Endothelial cell of umbilical vein (primary cell): ENCODE data around the gene GPRC5D. TPM values are rescaled to one million over a fixed set of nuclear protein-coding genes. Genes with fewer than 3 reads are reported as not detected.

Experiments used
- BruUV-seq: library from RNA; stranded (reverse); fragments of 400-500 nt; replicated peaks from 2 replicates; lab custom pipeline; 2021; lab: Mats Ljungman, UMichigan
- CTCF ChIA-PET: fragments of 300-600, 350-600 bp; sonication (Branson Sonifier 250); formaldehyde crosslinking; loops from one replicate; lab custom pipeline; 2021; ENCODE audit warnings: antibody characterized with exemption, inconsistent platforms; lab: Charles Lee
- POLR2A ChIA-PET: fragments of 300-600, 350-600 bp; sonication (Branson Sonifier 250); formaldehyde crosslinking; loops from one replicate; lab custom pipeline; 2021; ENCODE audit warnings: antibody characterized with exemption, inconsistent platforms; lab: Charles Lee
- DNase-seq: peaks from one replicate; pipeline ENCODE4 v3.0.0-alpha.2; 2011; ENCODE audit warnings: low read depth, low spot score
- FAIRE-seq: peaks from 2 replicates; lab custom pipeline; 2011; peaks lifted over from hg19 to GRCh38; lab: Jason Lieb, UNC
- H2AFZ ChIP-seq: 2 replicates; pipeline ENCODE4 v1.6.0; 2012; ENCODE audit warnings: low read depth, low read length, control low read depth, inconsistent platforms
- H3K27ac ChIP-seq: 2 replicates; pipeline ENCODE4 v1.5.1; 2011; ENCODE audit warnings: low read depth, mild to moderate bottlenecking, control low read depth, low read length, moderate library complexity; ENCODE audit not compliant: insufficient read depth
- H3K27me3 ChIP-seq, 2 experiments: 2 replicates each; pipeline versions ENCODE4 v1.6.0 to v1.6.1; 2011; ENCODE audit warnings: low read length in 2 of 2, mixed read lengths in 1 of 2; ENCODE audit not compliant: control insufficient read depth in 2 of 2, insufficient read depth in 2 of 2
- H3K36me3 ChIP-seq, 2 experiments: 2 replicates in 1 of 2; 3 replicates in 1 of 2; pipeline ENCODE4 v1.5.1; 2011; ENCODE audit warnings: low read length in 2 of 2, mild to moderate bottlenecking in 1 of 2, moderate library complexity in 1 of 2; ENCODE audit not compliant: control insufficient read depth in 2 of 2, insufficient read depth in 2 of 2; ENCODE audit errors: extremely low read depth in 1 of 2
- H3K4me1 ChIP-seq: 3 replicates; pipeline ENCODE4 v1.5.1; 2011; ENCODE audit warnings: mild to moderate bottlenecking, low read length; ENCODE audit not compliant: control insufficient read depth, insufficient read depth; ENCODE audit errors: extremely low read depth
- H3K4me2 ChIP-seq: 2 replicates; pipeline ENCODE4 v1.6.1; 2011; ENCODE audit warnings: low read length, control low read depth, mixed read lengths; ENCODE audit not compliant: insufficient read depth
- H3K4me3 ChIP-seq, 3 experiments: fragments of 200-600 bp in 1 of 3; sonication (generic), shearing (Covaris generic) in 1 of 3; replicated peaks in 1 of 3; 2 replicates each; pipeline ENCODE4 v1.5.1; 2011 to 2016; ENCODE audit warnings: control low read depth in 3 of 3, low read length in 3 of 3, mild to moderate bottlenecking in 2 of 3, inconsistent platforms in 1 of 3, low read depth in 1 of 3, moderate library complexity in 1 of 3; ENCODE audit not compliant: insufficient read depth in 1 of 3
- H3K79me2 ChIP-seq: 2 replicates; pipeline ENCODE4 v1.6.0; 2012; ENCODE audit warnings: low read length, inconsistent platforms; ENCODE audit not compliant: control insufficient read depth, insufficient read depth
- H3K9ac ChIP-seq: replicated peaks from 2 replicates; pipeline ENCODE3; 2011; ENCODE audit warnings: low read length, control low read depth; ENCODE audit not compliant: insufficient read depth; ENCODE audit errors: extremely low read depth
- H3K9me1 ChIP-seq: replicated peaks from 3 replicates; pipeline ENCODE4 v1.6.0; 2011; ENCODE audit warnings: mild to moderate bottlenecking, low read length; ENCODE audit not compliant: control insufficient read depth, insufficient read depth; ENCODE audit errors: extremely low read depth
- H3K9me3 ChIP-seq: replicated peaks from 2 replicates; pipeline ENCODE4 v1.5.1; 2012; ENCODE audit warnings: low read length, inconsistent platforms; ENCODE audit not compliant: control insufficient read depth, insufficient read depth
- H4K20me1 ChIP-seq: replicated peaks from 2 replicates; pipeline ENCODE3; 2011; ENCODE audit warnings: mild to moderate bottlenecking, low read length; ENCODE audit not compliant: control insufficient read depth, insufficient read depth; ENCODE audit errors: extremely low read depth
- EZH2 ChIP-seq: IDR thresholded peaks from 2 replicates; pipeline ENCODE4 v1.6.1; 2012; ENCODE audit warnings: borderline replicate concordance, low read depth, mild to moderate bottlenecking, moderate library complexity, low read length, inconsistent platforms; ENCODE audit not compliant: severe bottlenecking
- FOS ChIP-seq: IDR thresholded peaks from 2 replicates; pipeline ENCODE4 v1.6.1; 2011; ENCODE audit warnings: mild to moderate bottlenecking, low read length, moderate library complexity, borderline replicate concordance; ENCODE audit not compliant: insufficient read depth
- GATA2 ChIP-seq: IDR thresholded peaks from 2 replicates; pipeline ENCODE4 v1.7.0; 2011; ENCODE audit warnings: low read depth, mild to moderate bottlenecking, moderate library complexity, mixed read lengths, low read length; ENCODE audit not compliant: insufficient read length, insufficient read depth
- JUN ChIP-seq: IDR thresholded peaks from 2 replicates; pipeline ENCODE4 v1.6.1; 2011; ENCODE audit warnings: borderline replicate concordance, low read depth; ENCODE audit not compliant: insufficient read length, insufficient read depth
- MYC ChIP-seq: IDR thresholded peaks from one replicate; pipeline ENCODE4 v1.6.1; 2011; ENCODE audit warnings: mild to moderate bottlenecking, low read depth, low read length
- POLR2A ChIP-seq: IDR thresholded peaks from 2 replicates; pipeline ENCODE4 v1.6.1; 2012; ENCODE audit warnings: low read depth, mild to moderate bottlenecking, control low read depth, low read length
- POLR2AphosphoS5 ChIP-seq: IDR thresholded peaks from 2 replicates; pipeline ENCODE4 v1.6.1; 2012; ENCODE audit warnings: low read depth, mild to moderate bottlenecking, control low read depth, low read length, moderate library complexity; ENCODE audit not compliant: insufficient read depth
- dilution Hi-C: fragments of 300-500 bp; cut with MboI; formaldehyde crosslinking; loops from one replicate; pipeline ENCODE4 v1.15.0; 2019; ENCODE audit warnings: low sequenced_read_pairs; ENCODE audit not compliant: extremely low pct_ligation_motif_present
- intact Hi-C: fragments of 100-400 bp; cut with micrococcal nuclease; formaldehyde crosslinking; loops from one replicate; pipeline ENCODE4 v1.10.0; 2022
- polyA plus RNA-seq, 4 experiments: library from polyadenylated mRNA; depleted of rRNA in 3 of 4; stranded (reverse) in 3 of 4; unstranded in 1 of 4; fragments of >200 nt; gene quantifications; 2 replicates each; pipeline versions ENCODE4 v1.2.1 to v1.2.3, GENCODE V29; 2011 to 2012; ENCODE audit warnings: missing spikeins in 1 of 4
- total RNA-seq: library from RNA; stranded (reverse); gene quantifications from 2 replicates; pipeline ENCODE4 v1.2.3, GENCODE V29; 2021
- TF ChIP-seq, protein P1 (sequence below): IDR thresholded peaks from 2 replicates; pipeline ENCODE4 v1.6.1; 2011; ENCODE audit not compliant: insufficient read depth, insufficient read length
- TF ChIP-seq, protein P2 (sequence below), 2 donors: IDR thresholded peaks; 1 replicate in 1 of 2; 2 replicates in 1 of 2; pipeline ENCODE4 v1.5.1; 2011; ENCODE audit warnings: low read length in 2 of 2, mild to moderate bottlenecking in 2 of 2, moderate library complexity in 2 of 2, control low read depth in 1 of 2, inconsistent platforms in 1 of 2, low read depth in 1 of 2; ENCODE audit not compliant: insufficient read depth in 1 of 2; ENCODE audit errors: extremely low read depth in 1 of 2

GPRC5D gene
- total and polyA plus RNA-seq, 2 donors (not counting 3 experiments of a cell fraction or from before 2014, with no cell fraction given): not detected

DNA sequence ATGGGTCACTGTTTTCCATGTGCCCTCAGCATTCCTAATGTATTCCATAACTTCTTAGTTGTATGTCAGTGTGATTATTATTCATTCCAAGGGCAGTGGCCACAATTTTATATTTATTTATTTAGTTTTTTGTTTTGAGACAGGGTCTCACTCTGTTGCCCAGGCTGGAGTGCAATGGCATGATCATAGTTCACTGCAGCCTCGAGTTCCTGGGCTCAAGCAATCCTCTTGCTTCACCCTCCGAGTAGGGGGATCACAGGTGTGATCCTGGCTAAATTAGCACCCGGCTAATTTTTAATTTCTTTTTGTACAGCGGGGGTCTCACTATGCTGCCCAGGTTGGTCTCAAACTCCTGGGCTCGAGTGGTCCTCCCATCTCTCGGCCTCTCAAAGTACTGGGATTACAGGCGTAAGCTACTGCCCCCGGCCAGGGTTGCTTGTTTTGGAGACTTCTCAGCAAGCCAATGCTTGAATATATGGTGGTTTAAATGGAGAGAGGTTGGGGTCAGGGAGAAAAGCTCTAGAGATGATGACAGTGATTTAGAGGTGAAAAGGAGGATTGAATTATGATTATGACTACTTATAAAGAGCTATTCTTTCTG is 53.0 kb downstream of the GPRC5D start:
- Histone ChIP-seq H3K9ac (peak overlapping the region; percentile 44), H3K79me2 (peaks cover 20% of the 10 kb centered on the region), H3K4me3 (no peak overlapping the region), H3K4me2 (peak overlapping the region; percentile 39), H3K4me1 (peaks cover 46% of the 10 kb centered on the region), H3K36me3 (no peaks in the 10 kb centered on the region), H3K9me1 (no peaks in the 10 kb centered on the region), H3K27ac (peak overlapping the region; percentile 91), H4K20me1 (no peaks in the 10 kb centered on the region), H3K27me3 (no peaks in the 10 kb centered on the region), H3K9me3 (no peaks in the 10 kb centered on the region), H2AFZ (no peak overlapping the region)
- TF ChIP-seq FOS: no peak
- TF ChIP-seq GATA2: no peak
- TF ChIP-seq POLR2AphosphoS5: no peak
- TF ChIP-seq MYC: no peak
- TF ChIP-seq EZH2: no peak
- TF ChIP-seq, protein P1, sequence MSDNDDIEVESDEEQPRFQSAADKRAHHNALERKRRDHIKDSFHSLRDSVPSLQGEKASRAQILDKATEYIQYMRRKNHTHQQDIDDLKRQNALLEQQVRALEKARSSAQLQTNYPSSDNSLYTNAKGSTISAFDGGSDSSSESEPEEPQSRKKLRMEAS: no peak
- no peak for TF ChIP-seq JUN
- TF ChIP-seq POLR2A: no peak
- TF ChIP-seq, protein P2, sequence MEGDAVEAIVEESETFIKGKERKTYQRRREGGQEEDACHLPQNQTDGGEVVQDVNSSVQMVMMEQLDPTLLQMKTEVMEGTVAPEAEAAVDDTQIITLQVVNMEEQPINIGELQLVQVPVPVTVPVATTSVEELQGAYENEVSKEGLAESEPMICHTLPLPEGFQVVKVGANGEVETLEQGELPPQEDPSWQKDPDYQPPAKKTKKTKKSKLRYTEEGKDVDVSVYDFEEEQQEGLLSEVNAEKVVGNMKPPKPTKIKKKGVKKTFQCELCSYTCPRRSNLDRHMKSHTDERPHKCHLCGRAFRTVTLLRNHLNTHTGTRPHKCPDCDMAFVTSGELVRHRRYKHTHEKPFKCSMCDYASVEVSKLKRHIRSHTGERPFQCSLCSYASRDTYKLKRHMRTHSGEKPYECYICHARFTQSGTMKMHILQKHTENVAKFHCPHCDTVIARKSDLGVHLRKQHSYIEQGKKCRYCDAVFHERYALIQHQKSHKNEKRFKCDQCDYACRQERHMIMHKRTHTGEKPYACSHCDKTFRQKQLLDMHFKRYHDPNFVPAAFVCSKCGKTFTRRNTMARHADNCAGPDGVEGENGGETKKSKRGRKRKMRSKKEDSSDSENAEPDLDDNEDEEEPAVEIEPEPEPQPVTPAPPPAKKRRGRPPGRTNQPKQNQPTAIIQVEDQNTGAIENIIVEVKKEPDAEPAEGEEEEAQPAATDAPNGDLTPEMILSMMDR (IDR thresholded peaks at IDR 0.05; ENCODE audit: extremely low read depth in 1 of 2, insufficient read depth in 1 of 2, low read depth in 1 of 2, low read length in 2 of 2): no peak
- FAIRE-seq (no peak), DNase-seq (no peak)
- intact Hi-C loops (loop anchor here (1.0 to 5.0 kb wide), 3 partner anchors 8 to 172 kb away; partner anchors contain the start of gene GPRC5A), dilution Hi-C loops (no loop called here)
- POLR2A ChIA-PET: interaction anchor here (1.2 to 1.4 kb wide), 2 partner anchors 27 to 62 kb away, joined by 3 to 4 read pairs; no protein-coding TSS in a partner anchor
- BruUV-seq: no TSS peak
- CTCF ChIA-PET: interaction anchor here (0.6 to 6.6 kb wide), 6 partner anchors 11 to 313 kb away, joined by 3 to 51 read pairs (median 4); no protein-coding TSS in a partner anchor
